ENCODE results near the gene ZNF385B. TPM values are rescaled to one million over a fixed set of nuclear protein-coding genes. Genes with fewer than 3 reads are reported as not detected.

The ZNF385B gene
- total RNA-seq, 4 donors from 2014 or later: 2.2 to 5.0 (median 4.0) TPM

GRCh38 chr2:179440642-179441251 lies 420.7 kb downstream of the ZNF385B start:
- Histone ChIP-seq H3K27me3 (no peaks in the 10 kb centered on the region), H3K4me3 (no peak overlapping the region), H3K27ac (replicated peaks in 1 of 4) (no peak overlapping the region), H3K9me3 (no peaks in the 10 kb centered on the region), H3K4me1 (peaks cover 0 to 19% (median 10%) of the 10 kb centered on the region in 4 donors), H3K36me3 (no peaks in the 10 kb centered on the region)
- no peak for DNase-seq (ENCODE audit: extremely low spot score)
- intact Hi-C loops (cut with DNase I): no loop called here
- WGBS: 81% methylated on average over 5 of the region's 5 CpGs
- no peak for TF ChIP-seq EP300 (IDR thresholded peaks at IDR 0.05)
- TF ChIP-seq CTCF (IDR thresholded peaks at IDR 0.05): peak; percentile 32 to 62 (median 54)

GRCh38 chr2:179438654-179439053 lies 422.8 kb downstream of the ZNF385B start:
- TF ChIP-seq EP300 (IDR thresholded peaks at IDR 0.05) (no peak), POLR2AphosphoS5 (IDR thresholded peaks at IDR 0.05) (no peak), POLR2A (IDR thresholded peaks at IDR 0.05; ENCODE audit: low read depth) (no peak), CTCF (IDR thresholded peaks at IDR 0.05) (no peak)
- H3K4me1 ChIP-seq: peaks cover 0 to 8% (median under 1%) of the 10 kb centered on the region in 4 donors
- WGBS: 42% methylated on average over 4 of the region's 4 CpGs
- intact Hi-C loops (cut with DNase I): no loop called here
- H3K27me3 ChIP-seq: no peaks in the 10 kb centered on the region
- H3K27ac ChIP-seq (replicated peaks in 1 of 4): no peak overlapping the region
- H3K36me3 ChIP-seq: no peaks in the 10 kb centered on the region
- H3K4me3 ChIP-seq: no peak overlapping the region
- no peaks in the 10 kb centered on the region for H3K9me3 ChIP-seq
- no peak for DNase-seq (ENCODE audit: extremely low spot score)

GRCh38 chr2:179437430-179437829 lies 424.0 kb downstream of the ZNF385B start:
- Histone ChIP-seq H3K36me3 (no peaks in the 10 kb centered on the region), H3K27me3 (no peaks in the 10 kb centered on the region), H3K27ac (replicated peaks in 1 of 4) (no peak overlapping the region), H3K4me1 (no peaks in the 10 kb centered on the region), H3K4me3 (no peak overlapping the region), H3K9me3 (no peaks in the 10 kb centered on the region)
- 85% methylated on average over 3 of the region's 3 CpGs for WGBS
- DNase-seq (ENCODE audit: extremely low spot score): no peak
- intact Hi-C loops (cut with DNase I): no loop called here
- TF ChIP-seq POLR2AphosphoS5 (IDR thresholded peaks at IDR 0.05) (no peak), POLR2A (IDR thresholded peaks at IDR 0.05; ENCODE audit: low read depth) (no peak), CTCF (IDR thresholded peaks at IDR 0.05) (no peak)

- H3K27me3 ChIP-seq: no peaks in the 10 kb centered on the region
- 71% methylated on average over 2 of the region's 2 CpGs for WGBS
- intact Hi-C loops (cut with DNase I): no loop called here
- DNase-seq (ENCODE audit: extremely low spot score): no peak
- H3K36me3 ChIP-seq: no peaks in the 10 kb centered on the region
- no peaks in the 10 kb centered on the region for H3K9me3 ChIP-seq
- H3K4me1 ChIP-seq: no peaks in the 10 kb centered on the region
- TF ChIP-seq POLR2AphosphoS5 (IDR thresholded peaks at IDR 0.05) (no peak), CTCF (IDR thresholded peaks at IDR 0.05) (no peak), POLR2A (IDR thresholded peaks at IDR 0.05; ENCODE audit: low read depth) (no peak)
- H3K27ac ChIP-seq (replicated peaks in 1 of 4): no peak overlapping the region
- no peak overlapping the region for H3K4me3 ChIP-seq
Observed at GRCh38 chr2:179435566-179435965, 425.8 kb downstream of the ZNF385B start.

- no peaks in the 10 kb centered on the region for H3K4me1 ChIP-seq
Observed at GRCh38 chr2:179435000-179435399, 426.4 kb downstream of the ZNF385B start.

More at GRCh38 chr2:179435000-179435399, 426.4 kb downstream of the ZNF385B start:
- intact Hi-C loops (cut with DNase I): no loop called here
- no peak for DNase-seq (ENCODE audit: extremely low spot score)
- WGBS: 74% methylated on average over 4 of the region's 4 CpGs
- no peaks in the 10 kb centered on the region for H3K27me3 ChIP-seq
- H3K4me3 ChIP-seq: no peak overlapping the region
- no peak for TF ChIP-seq POLR2AphosphoS5 (IDR thresholded peaks at IDR 0.05)
- no peak for TF ChIP-seq CTCF (IDR thresholded peaks at IDR 0.05)
- TF ChIP-seq POLR2A (IDR thresholded peaks at IDR 0.05; ENCODE audit: low read depth): no peak
- no peak for TF ChIP-seq EP300 (IDR thresholded peaks at IDR 0.05)
- H3K9me3 ChIP-seq: no peaks in the 10 kb centered on the region
- no peaks in the 10 kb centered on the region for H3K36me3 ChIP-seq
- no peak overlapping the region for H3K27ac ChIP-seq (replicated peaks in 1 of 4)

Data from esophagus muscularis mucosa (tissue), 4 donors.